GM12864 (cell line): Measurements from ENCODE around the gene SYAP1.

Experiments used
- DNase-seq: peaks from one replicate; pipeline ENCODE4 v3.0.0-alpha.2; 2011; ENCODE audit warnings: low read depth
- H3K4me3 ChIP-seq: 2 replicates; pipeline ENCODE4 v1.5.1; 2011; ENCODE audit warnings: mild to moderate bottlenecking, low read depth, low read length, control low read depth
- TF ChIP-seq, protein P1 (sequence below): IDR thresholded peaks from 2 replicates; pipeline ENCODE4 v1.5.1; 2011; ENCODE audit warnings: low read depth, mild to moderate bottlenecking, moderate library complexity, low read length, control low read depth, inconsistent platforms; ENCODE audit errors: missing control alignments

SYAP1 gene

DNA sequence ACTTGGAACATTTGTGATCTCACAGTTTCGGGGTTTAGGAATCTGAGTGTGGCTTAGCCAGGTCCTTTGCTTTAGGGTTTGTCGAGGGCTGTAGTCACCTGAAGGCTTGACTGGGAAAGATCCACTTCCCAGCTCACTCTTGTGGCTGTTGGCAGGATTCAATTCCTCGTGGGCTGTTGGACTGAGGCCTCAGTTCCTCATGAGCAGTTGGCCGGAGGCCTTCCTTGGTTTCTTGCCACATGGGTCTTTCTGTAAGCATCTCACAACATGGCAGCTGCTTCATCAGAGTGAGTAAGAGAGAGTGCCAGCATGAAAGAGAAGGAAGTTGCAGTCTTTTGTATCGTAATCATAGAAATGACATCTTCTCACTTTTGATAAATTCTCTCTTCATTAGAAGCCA lies 77.9 kb downstream of the SYAP1 start:
- TF ChIP-seq, protein P1, sequence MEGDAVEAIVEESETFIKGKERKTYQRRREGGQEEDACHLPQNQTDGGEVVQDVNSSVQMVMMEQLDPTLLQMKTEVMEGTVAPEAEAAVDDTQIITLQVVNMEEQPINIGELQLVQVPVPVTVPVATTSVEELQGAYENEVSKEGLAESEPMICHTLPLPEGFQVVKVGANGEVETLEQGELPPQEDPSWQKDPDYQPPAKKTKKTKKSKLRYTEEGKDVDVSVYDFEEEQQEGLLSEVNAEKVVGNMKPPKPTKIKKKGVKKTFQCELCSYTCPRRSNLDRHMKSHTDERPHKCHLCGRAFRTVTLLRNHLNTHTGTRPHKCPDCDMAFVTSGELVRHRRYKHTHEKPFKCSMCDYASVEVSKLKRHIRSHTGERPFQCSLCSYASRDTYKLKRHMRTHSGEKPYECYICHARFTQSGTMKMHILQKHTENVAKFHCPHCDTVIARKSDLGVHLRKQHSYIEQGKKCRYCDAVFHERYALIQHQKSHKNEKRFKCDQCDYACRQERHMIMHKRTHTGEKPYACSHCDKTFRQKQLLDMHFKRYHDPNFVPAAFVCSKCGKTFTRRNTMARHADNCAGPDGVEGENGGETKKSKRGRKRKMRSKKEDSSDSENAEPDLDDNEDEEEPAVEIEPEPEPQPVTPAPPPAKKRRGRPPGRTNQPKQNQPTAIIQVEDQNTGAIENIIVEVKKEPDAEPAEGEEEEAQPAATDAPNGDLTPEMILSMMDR: no peak
- DNase-seq: no peak
- H3K4me3 ChIP-seq: no peak overlapping the region

DNA sequence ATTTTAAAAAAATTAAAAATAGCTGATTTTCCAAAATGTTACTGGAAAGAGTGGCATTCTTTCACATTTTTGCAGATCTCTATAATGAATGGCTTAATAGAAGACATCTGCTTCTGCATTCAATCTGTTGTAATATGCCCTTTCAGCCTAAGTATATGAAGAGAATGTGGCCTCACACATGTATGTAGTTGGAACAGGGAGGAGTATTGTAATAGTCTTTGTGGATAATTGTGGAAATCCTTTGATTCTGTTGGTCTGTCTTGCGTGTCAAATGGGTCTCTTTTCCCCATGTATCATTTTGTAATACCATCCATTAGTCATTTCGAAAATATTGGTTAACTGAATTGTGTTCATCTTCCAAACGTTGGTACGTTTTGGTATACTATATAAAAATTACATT lies 78.4 kb downstream of the SYAP1 start:
- no peak for DNase-seq
- no peak overlapping the region for H3K4me3 ChIP-seq
- TF ChIP-seq, protein P1: no peak

DNA sequence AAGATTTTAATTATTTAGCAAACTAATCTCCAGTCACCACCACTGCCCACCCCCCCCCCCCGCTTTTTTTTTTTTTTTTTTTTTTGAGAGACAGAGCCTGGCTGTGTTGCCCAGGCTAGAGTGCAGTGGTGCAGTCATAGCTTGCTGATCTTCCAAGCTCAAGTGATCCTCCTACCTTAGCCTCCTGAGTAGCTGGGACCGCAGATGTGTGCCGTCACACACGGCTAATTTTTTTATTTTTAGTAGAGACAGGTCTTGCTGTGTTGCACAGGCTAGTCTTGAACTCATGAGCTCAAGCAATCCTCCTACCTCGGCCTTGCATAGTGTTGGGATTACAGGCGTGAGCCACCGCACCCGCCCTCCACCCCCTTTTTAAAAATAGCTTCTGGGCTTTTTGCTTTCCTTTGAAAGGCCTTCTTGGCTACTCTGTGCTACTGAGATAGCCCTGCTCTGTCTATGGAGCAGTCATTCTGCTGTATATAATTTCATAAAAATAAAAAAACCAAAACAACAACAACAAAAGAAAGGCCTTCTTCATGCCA lies 85.6 kb downstream of the SYAP1 start:
- no peak overlapping the region for H3K4me3 ChIP-seq
- TF ChIP-seq, protein P1: no peak
- peak; percentile 5 for DNase-seq

DNA sequence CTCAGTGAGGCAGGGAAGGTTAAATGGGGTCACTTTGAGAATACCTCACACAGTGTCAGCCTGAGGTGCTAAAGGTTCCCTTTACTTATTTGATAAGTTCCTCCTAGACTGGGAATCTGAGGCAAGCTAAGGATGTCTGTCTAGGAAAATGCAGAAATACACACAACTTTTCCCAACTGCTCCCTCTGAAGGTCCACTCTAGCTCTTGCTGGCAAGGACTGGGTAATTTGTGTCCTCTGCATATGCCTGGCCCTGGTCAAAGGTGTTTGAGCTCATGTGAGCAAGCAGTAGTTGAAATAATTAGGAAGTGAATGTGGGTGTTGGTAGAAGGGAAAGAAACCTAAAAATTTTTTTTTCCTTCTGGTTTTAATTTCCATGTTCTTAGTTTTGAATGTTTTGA lies 88.1 kb downstream of the SYAP1 start:
- H3K4me3 ChIP-seq: no peak overlapping the region
- TF ChIP-seq, protein P1: no peak
- DNase-seq: no peak

DNA sequence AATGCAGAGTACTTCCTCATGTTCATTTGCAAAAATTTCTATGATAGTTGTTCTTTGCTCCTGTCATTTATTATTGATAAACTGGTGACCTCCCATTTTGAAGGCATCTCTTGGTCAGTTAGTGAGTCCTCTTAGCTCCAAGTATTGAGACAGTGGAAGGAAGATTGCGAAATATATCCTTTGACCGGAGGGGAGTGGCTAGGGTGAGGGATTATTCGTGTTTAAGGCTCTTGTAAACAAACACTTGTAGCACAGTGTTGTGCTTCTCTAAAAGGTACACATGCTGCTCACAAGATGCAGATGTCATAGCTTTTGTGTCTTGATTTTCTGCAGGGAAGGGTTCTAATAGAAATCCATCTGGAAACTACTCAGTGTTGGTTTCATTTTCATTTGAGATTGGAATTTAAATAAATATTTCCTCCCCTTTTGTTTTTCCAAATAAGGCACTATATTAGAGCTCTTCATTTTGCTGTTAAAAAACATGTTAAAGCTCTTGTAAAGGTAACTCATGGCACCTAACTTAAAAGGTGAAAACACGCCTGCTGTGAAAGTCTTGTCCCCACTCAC lies 88.6 kb downstream of the SYAP1 start:
- no peak for DNase-seq
- H3K4me3 ChIP-seq: no peak overlapping the region
- TF ChIP-seq, protein P1: no peak

DNA sequence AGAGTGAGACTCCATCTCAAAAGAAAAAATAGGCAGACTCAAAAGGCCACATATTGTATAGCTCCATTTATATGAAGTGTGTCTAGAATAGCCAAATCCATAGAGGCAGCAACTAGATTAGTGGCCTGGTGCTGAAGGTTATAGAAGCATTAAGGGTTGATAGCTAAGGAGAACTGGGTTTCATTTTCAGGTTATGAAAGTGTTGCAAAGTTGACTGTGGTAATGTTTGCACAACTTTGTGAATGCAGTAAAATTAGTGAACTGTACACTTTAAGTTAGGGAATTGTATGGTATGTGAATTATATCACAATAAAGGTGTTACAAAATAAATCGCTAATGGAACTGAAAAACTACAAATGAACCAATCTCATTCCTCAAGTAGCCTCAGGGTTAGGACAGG lies 95.2 kb downstream of the SYAP1 start:
- no peak overlapping the region for H3K4me3 ChIP-seq
- TF ChIP-seq, protein P1: no peak
- no peak for DNase-seq
